Stomach smooth muscle (tissue), 2 donors: ENCODE results near the gene TP73.
"Not testable (repeated sequence)": the region's sequence is repeated elsewhere in the genome, so short reads cannot be mapped to it uniquely, and the experiment has no call there.

Source experiments
- H3K27ac ChIP-seq: one replicate; pipeline ENCODE4 v1.7.0; 2013; ENCODE audit warnings: mild to moderate bottlenecking, low read length, inconsistent platforms
- H3K27me3 ChIP-seq, 2 donors: one replicate each; pipeline ENCODE4 v1.7.0; 2013; ENCODE audit warnings: low read length in 2 of 2; ENCODE audit not compliant: insufficient read depth in 2 of 2, control insufficient read depth in 1 of 2
- H3K36me3 ChIP-seq, 2 donors: one replicate each; pipeline ENCODE4 v1.7.0; 2013; ENCODE audit warnings: low read length in 2 of 2; ENCODE audit not compliant: control insufficient read depth in 2 of 2, insufficient read depth in 2 of 2
- H3K4me1 ChIP-seq: one replicate; pipeline ENCODE4 v1.7.0; 2013; ENCODE audit warnings: low read length; ENCODE audit not compliant: control insufficient read depth, insufficient read depth
- H3K4me3 ChIP-seq, 2 donors: one replicate each; pipeline ENCODE4 v1.7.0; 2013; ENCODE audit warnings: low read length in 2 of 2
- H3K9ac ChIP-seq, 2 donors: one replicate each; pipeline ENCODE4 v1.7.0; 2013; ENCODE audit warnings: low read length in 2 of 2, mild to moderate bottlenecking in 1 of 2
- H3K9me3 ChIP-seq, 2 donors: one replicate each; pipeline ENCODE4 v1.7.0; 2013; ENCODE audit warnings: low read length in 2 of 2; ENCODE audit not compliant: control insufficient read depth in 2 of 2
- donor health status: healthy.
- donor health status: Pancreatic carcinoma.

The TP73 gene

GRCh38 chr1:3743421-3743820 is 91.1 kb downstream of the TP73 start:
- Histone ChIP-seq H3K27me3 (no peaks in the 10 kb centered on the region), H3K9me3 (no peaks in the 10 kb centered on the region), H3K36me3 (peaks cover 16 to 25% of the 10 kb centered on the region in 2 donors), H3K4me3 (no peak overlapping the region), H3K27ac (no peak overlapping the region), H3K4me1 (peaks cover 25% of the 10 kb centered on the region), H3K9ac (no peak overlapping the region)

- H3K9ac ChIP-seq, result no peak overlapping the region
- no peaks in the 10 kb centered on the region for H3K27me3 ChIP-seq
- no peaks in the 10 kb centered on the region for H3K9me3 ChIP-seq
- H3K27ac ChIP-seq, result no peak overlapping the region
- peaks cover 12 to 21% of the 10 kb centered on the region in 2 donors for H3K36me3 ChIP-seq
- H3K4me3 ChIP-seq, result no peak overlapping the region
- peaks cover 25% of the 10 kb centered on the region for H3K4me1 ChIP-seq
These were observed 91.5 kb downstream of the TP73 start for GRCh38 chr1:3743826-3744225.

GRCh38 chr1:3744646-3745045 is 92.3 kb downstream of the TP73 start:
- H3K9me3 ChIP-seq, result no peaks in the 10 kb centered on the region
- peaks cover 9 to 18% of the 10 kb centered on the region in 2 donors for H3K36me3 ChIP-seq
- no peaks in the 10 kb centered on the region for H3K27me3 ChIP-seq
- H3K4me3 ChIP-seq, result no peak overlapping the region
- H3K4me1 ChIP-seq, result peaks cover 25% of the 10 kb centered on the region
- H3K9ac ChIP-seq, result no peak overlapping the region
- no peak overlapping the region for H3K27ac ChIP-seq

- H3K9me3 ChIP-seq, result no peaks in the 10 kb centered on the region
- H3K4me3 ChIP-seq, result no peak overlapping the region
- no peak overlapping the region for H3K27ac ChIP-seq
- H3K4me1 ChIP-seq, result peaks cover 25% of the 10 kb centered on the region
- peaks cover 6 to 14% of the 10 kb centered on the region in 2 donors for H3K36me3 ChIP-seq
- no peaks in the 10 kb centered on the region for H3K27me3 ChIP-seq
- no peak overlapping the region for H3K9ac ChIP-seq
These were observed 92.8 kb downstream of the TP73 start for GRCh38 chr1:3745071-3745470.

GRCh38 chr1:3745590-3746381 is 93.5 kb downstream of the TP73 start:
- Histone ChIP-seq H3K9me3 (no peaks in the 10 kb centered on the region), H3K27ac (no peak overlapping the region), H3K4me3 (peak overlapping the region in 1 of 2 donors; percentile 75), H3K4me1 (peaks cover 25% of the 10 kb centered on the region), H3K9ac (no peak overlapping the region), H3K27me3 (no peaks in the 10 kb centered on the region), H3K36me3 (peaks cover 5 to 13% of the 10 kb centered on the region in 2 donors)

GRCh38 chr1:3746389-3746829 is 94.1 kb downstream of the TP73 start:
- Histone ChIP-seq H3K27ac (peak overlapping the region; percentile 24), H3K9ac (peak overlapping the region; percentile 65 to 75), H3K4me3 (peak overlapping the region; percentile 72 to 75), H3K4me1 (peaks cover 25% of the 10 kb centered on the region), H3K36me3 (peaks cover 5 to 12% of the 10 kb centered on the region in 2 donors), H3K27me3 (no peaks in the 10 kb centered on the region), H3K9me3 (no peaks in the 10 kb centered on the region)

- peaks cover 5 to 7% of the 10 kb centered on the region in 2 donors for H3K36me3 ChIP-seq
- H3K9me3 ChIP-seq, result no peaks in the 10 kb centered on the region
- H3K9ac ChIP-seq, result peak overlapping the region; percentile 65 to 75
- H3K4me1 ChIP-seq, result peaks cover 25% of the 10 kb centered on the region
- H3K27me3 ChIP-seq, result no peaks in the 10 kb centered on the region
- H3K27ac ChIP-seq, result peak overlapping the region; percentile 24
- peak overlapping the region; percentile 72 to 75 for H3K4me3 ChIP-seq
These were observed 94.7 kb downstream of the TP73 start for GRCh38 chr1:3746830-3747521.

GRCh38 chr1:3747522-3747848 is 95.2 kb downstream of the TP73 start:
- peaks cover under 1 to 4% of the 10 kb centered on the region in 2 donors for H3K27me3 ChIP-seq
- no peaks in the 10 kb centered on the region for H3K9me3 ChIP-seq
- peaks cover 25% of the 10 kb centered on the region for H3K4me1 ChIP-seq
- peaks cover 0 to 2% of the 10 kb centered on the region in 2 donors for H3K36me3 ChIP-seq
- peak overlapping the region; percentile 24 for H3K27ac ChIP-seq
- H3K4me3 ChIP-seq, result peak overlapping the region; percentile 72 to 75
- H3K9ac ChIP-seq, result peak overlapping the region in 1 of 2 donors; percentile 65

GRCh38 chr1:3747903-3748302 is 95.6 kb downstream of the TP73 start:
- Histone ChIP-seq H3K27ac (no peak overlapping the region), H3K4me3 (peak overlapping the region; percentile 72 to 75)

GRCh38 chr1:3748316-3748900 is 96.1 kb downstream of the TP73 start:
- not testable (repeated sequence) for H3K27ac ChIP-seq, H3K36me3 ChIP-seq, H3K9ac ChIP-seq, H3K27me3 ChIP-seq, H3K9me3 ChIP-seq, H3K4me3 ChIP-seq
- H3K4me1 ChIP-seq, result peaks cover 25% of the 10 kb centered on the region

More at GRCh38 chr1:3747903-3748302, 95.6 kb downstream of the TP73 start:
- H3K27me3 ChIP-seq, result peaks cover 4 to 5% of the 10 kb centered on the region in 2 donors
- H3K4me1 ChIP-seq, result peaks cover 25% of the 10 kb centered on the region
- H3K9me3 ChIP-seq, result no peaks in the 10 kb centered on the region
- H3K9ac ChIP-seq, result no peak overlapping the region
- peaks cover 0 to under 1% of the 10 kb centered on the region in 2 donors for H3K36me3 ChIP-seq
